ES-I3 (cell line): ENCODE measurements around the gene TSPO2.

Source experiments
- H3K36me3 ChIP-seq: 2 replicates; pipeline ENCODE4 v1.6.1; 2013; ENCODE audit warnings: mild to moderate bottlenecking, low read length, control low read depth, moderate library complexity; ENCODE audit not compliant: insufficient read depth
- H3K4me1 ChIP-seq: 2 replicates; pipeline ENCODE4 v1.6.1; 2013; ENCODE audit warnings: mild to moderate bottlenecking, control low read depth, low read length; ENCODE audit not compliant: insufficient read depth
- H3K9ac ChIP-seq: 2 replicates; pipeline ENCODE4 v1.6.1; 2013; ENCODE audit warnings: low read depth, mild to moderate bottlenecking, low read length, moderate library complexity
- H3K9me3 ChIP-seq: 2 replicates; pipeline ENCODE4 v1.6.1; 2013; ENCODE audit warnings: mild to moderate bottlenecking, low read length, moderate library complexity; ENCODE audit not compliant: control insufficient read depth, insufficient read depth

TSPO2 gene

GRCh38 chr6:41071923-41072835 lies 29.9 kb downstream of the TSPO2 start, which contains the start of gene OARD1:
OARD1 (minus strand) TSS chr6:41072356; CDS start chr6:41071634, 722 bp downstream.
- H3K4me1 ChIP-seq, result peaks cover 7% of the 10 kb centered on the region
- no peaks in the 10 kb centered on the region for H3K9me3 ChIP-seq
- peak within 1 kb of the TSS; percentile 74 for H3K9ac ChIP-seq
- no peaks in the 10 kb centered on the region for H3K36me3 ChIP-seq

- Histone ChIP-seq H3K36me3 (no peaks in the 10 kb centered on the region), H3K9me3 (no peaks in the 10 kb centered on the region)
Measured at GRCh38 chr6:41072836-41073202, 30.6 kb downstream of the TSPO2 start, which contains the start of gene NFYA. NFYA (plus strand) TSS chr6:41072974; CDS start chr6:41079090, 6,116 bp downstream.

GRCh38 chr6:41073203-41073967 lies 31.1 kb downstream of the TSPO2 start:
- Histone ChIP-seq H3K36me3 (no peaks in the 10 kb centered on the region), H3K9me3 (no peaks in the 10 kb centered on the region), H3K4me1 (peaks cover 7% of the 10 kb centered on the region), H3K9ac (peak overlapping the region; percentile 74)

More at GRCh38 chr6:41072836-41073202, 30.6 kb downstream of the TSPO2 start, which contains the start of gene NFYA:
- Histone ChIP-seq H3K9ac (peak within 1 kb of the TSS; percentile 74), H3K4me1 (peaks cover 7% of the 10 kb centered on the region)

GRCh38 chr6:41073968-41074691 lies 31.9 kb downstream of the TSPO2 start:
- H3K4me1 ChIP-seq, result peaks cover 7% of the 10 kb centered on the region; the same call in 1 of the 2 replicates
- peak overlapping the region; percentile 74 for H3K9ac ChIP-seq
- H3K9me3 ChIP-seq, result no peaks in the 10 kb centered on the region
- no peaks in the 10 kb centered on the region for H3K36me3 ChIP-seq

GRCh38 chr6:41074692-41075436 lies 32.6 kb downstream of the TSPO2 start:
- Histone ChIP-seq H3K4me1 (peaks cover 7% of the 10 kb centered on the region; the same call in 1 of the 2 replicates), H3K36me3 (no peaks in the 10 kb centered on the region), H3K9me3 (no peaks in the 10 kb centered on the region), H3K9ac (peak overlapping the region; percentile 74; the same call in 1 of the 2 replicates)

GRCh38 chr6:41075651-41076626 lies 33.7 kb downstream of the TSPO2 start:
- no peaks in the 10 kb centered on the region for H3K9me3 ChIP-seq
- peaks cover 5% of the 10 kb centered on the region for H3K36me3 ChIP-seq
- peaks cover 7% of the 10 kb centered on the region; the same call in 1 of the 2 replicates for H3K4me1 ChIP-seq
- no peak overlapping the region for H3K9ac ChIP-seq

- Histone ChIP-seq H3K36me3 (peaks cover 5% of the 10 kb centered on the region), H3K4me1 (peaks cover 7% of the 10 kb centered on the region; the same call in 1 of the 2 replicates), H3K9ac (no peak overlapping the region), H3K9me3 (no peaks in the 10 kb centered on the region)
Measured at GRCh38 chr6:41077536-41077935, 35.3 kb downstream of the TSPO2 start.

- H3K9ac ChIP-seq, result no peak overlapping the region
- no peaks in the 10 kb centered on the region for H3K9me3 ChIP-seq
- peaks cover 7% of the 10 kb centered on the region; the same call in 1 of the 2 replicates for H3K4me1 ChIP-seq
- peaks cover 5% of the 10 kb centered on the region for H3K36me3 ChIP-seq
Measured at GRCh38 chr6:41078101-41078500, 35.8 kb downstream of the TSPO2 start.

GRCh38 chr6:41079080-41079479 lies 36.8 kb downstream of the TSPO2 start:
- Histone ChIP-seq H3K4me1 (peaks cover 7% of the 10 kb centered on the region; the same call in 1 of the 2 replicates), H3K9ac (no peak overlapping the region), H3K9me3 (no peaks in the 10 kb centered on the region), H3K36me3 (peaks cover 5% of the 10 kb centered on the region)

GRCh38 chr6:41080621-41081020 lies 38.4 kb downstream of the TSPO2 start:
- H3K4me1 ChIP-seq, result no peaks in the 10 kb centered on the region
- no peak overlapping the region for H3K9ac ChIP-seq
- peaks cover 5% of the 10 kb centered on the region for H3K36me3 ChIP-seq
- H3K9me3 ChIP-seq, result no peaks in the 10 kb centered on the region

GRCh38 chr6:41083072-41083471 lies 40.8 kb downstream of the TSPO2 start:
- H3K9me3 ChIP-seq, result no peaks in the 10 kb centered on the region

GRCh38 chr6:41085182-41085581 lies 42.9 kb downstream of the TSPO2 start:
- H3K9ac ChIP-seq, result no peak overlapping the region
- no peaks in the 10 kb centered on the region for H3K9me3 ChIP-seq
- H3K36me3 ChIP-seq, result peaks cover 14% of the 10 kb centered on the region
- no peaks in the 10 kb centered on the region for H3K4me1 ChIP-seq

More at GRCh38 chr6:41083072-41083471, 40.8 kb downstream of the TSPO2 start:
- H3K36me3 ChIP-seq, result peaks cover 5% of the 10 kb centered on the region
- no peak overlapping the region for H3K9ac ChIP-seq
- H3K4me1 ChIP-seq, result no peaks in the 10 kb centered on the region
